ENCODE measurements around the gene SPX. TPM values are rescaled to one million over a fixed set of nuclear protein-coding genes. Genes with fewer than 3 reads are reported as not detected.

SPX gene
- polyA plus RNA-seq, 1 of the 3 experiments (the other 2 are of a cell fraction), result not detected

GRCh38 chr12:21516281-21516680, 9.8 kb upstream of the SPX start:
- H3K9ac ChIP-seq, result no peak overlapping the region
- no peak overlapping the region for H3K4me3 ChIP-seq (ENCODE audit: low read depth in 2 of 2, low read length in 1 of 2)
- no peak overlapping the region for H3K4me2 ChIP-seq
- H3K27me3 ChIP-seq (ENCODE audit: insufficient read depth), result no peaks in the 10 kb centered on the region
- DNase-seq, result no peak
- H3F3A ChIP-seq (replicated peaks; ENCODE audit: insufficient read depth), result peaks cover 9% of the 10 kb centered on the region
- H2AFZ ChIP-seq (ENCODE audit: low read depth), result no peak overlapping the region
- ChIA-PET POLR2A (no interaction called here), CTCF (interaction anchor here (0.9 kb wide), 1 partner anchor 11 kb away, joined by 4 read pairs; no protein-coding TSS in a partner anchor)
- H3K4me1 ChIP-seq (ENCODE audit: control insufficient read depth in 1 of 2, insufficient read depth in 2 of 2, low read depth in 1 of 2, low read length in 1 of 2), result no peaks in the 10 kb centered on the region
- H4K20me1 ChIP-seq (ENCODE audit: insufficient read depth), result no peaks in the 10 kb centered on the region
- H3K9me2 ChIP-seq, result no peaks in the 10 kb centered on the region
- no peak overlapping the region for H3K27ac ChIP-seq (ENCODE audit: low read depth in 2 of 2, low read length in 1 of 2)
- peaks cover 54 to 72% of the 10 kb centered on the region in 2 experiments for H3K36me3 ChIP-seq (replicated peaks in 1 of 2; ENCODE audit: control insufficient read depth in 1 of 2, insufficient read depth in 2 of 2, low read length in 1 of 2)
- no peaks in the 10 kb centered on the region for H3K79me2 ChIP-seq (ENCODE audit: insufficient read depth)
- TF ChIP-seq RCOR1 (IDR thresholded peaks at IDR 0.05; ENCODE audit: low read length) (no peak), SMC3 (IDR thresholded peaks at IDR 0.05; ENCODE audit: low read depth, low read length) (no peak), RFX5 (IDR thresholded peaks at IDR 0.05; ENCODE audit: low read length) (no peak), NRF1 (IDR thresholded peaks at IDR 0.05; ENCODE audit: low read depth, low read length) (no peak), SIN3A (IDR thresholded peaks at IDR 0.05; ENCODE audit: borderline replicate concordance, low read depth, low read length) (no peak), FOXM1 (IDR thresholded peaks at IDR 0.05; ENCODE audit: low read depth) (no peak), FOXJ3 (CRISPR knock-in tag; IDR thresholded peaks at IDR 0.05) (no peak), MXI1 (IDR thresholded peaks at IDR 0.05; ENCODE audit: low read depth, low read length) (no peak), NFIC (IDR thresholded peaks at IDR 0.05; ENCODE audit: borderline replicate concordance) (no peak), IRF3 (IDR thresholded peaks at IDR 0.05; ENCODE audit: low read depth, low read length) (no peak), YY1 (IDR thresholded peaks at IDR 0.05; ENCODE audit: low read depth) (no peak), RXRA (IDR thresholded peaks at IDR 0.05; ENCODE audit: borderline replicate concordance, low read depth) (no peak), CTCF (IDR thresholded peaks at IDR 0.05) (no peak)
- TF ChIP-seq, protein P1, sequence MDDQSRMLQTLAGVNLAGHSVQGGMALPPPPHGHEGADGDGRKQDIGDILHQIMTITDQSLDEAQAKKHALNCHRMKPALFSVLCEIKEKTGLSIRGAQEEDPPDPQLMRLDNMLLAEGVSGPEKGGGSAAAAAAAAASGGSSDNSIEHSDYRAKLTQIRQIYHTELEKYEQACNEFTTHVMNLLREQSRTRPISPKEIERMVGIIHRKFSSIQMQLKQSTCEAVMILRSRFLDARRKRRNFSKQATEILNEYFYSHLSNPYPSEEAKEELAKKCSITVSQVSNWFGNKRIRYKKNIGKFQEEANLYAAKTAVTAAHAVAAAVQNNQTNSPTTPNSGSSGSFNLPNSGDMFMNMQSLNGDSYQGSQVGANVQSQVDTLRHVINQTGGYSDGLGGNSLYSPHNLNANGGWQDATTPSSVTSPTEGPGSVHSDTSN (IDR thresholded peaks at IDR 0.05), result no peak
- 92% methylated on average over 2 of the region's 2 CpGs for WGBS (ENCODE audit: low lambda C conversion rate)
- H3K9me3 ChIP-seq, result no peaks in the 10 kb centered on the region

DNA sequence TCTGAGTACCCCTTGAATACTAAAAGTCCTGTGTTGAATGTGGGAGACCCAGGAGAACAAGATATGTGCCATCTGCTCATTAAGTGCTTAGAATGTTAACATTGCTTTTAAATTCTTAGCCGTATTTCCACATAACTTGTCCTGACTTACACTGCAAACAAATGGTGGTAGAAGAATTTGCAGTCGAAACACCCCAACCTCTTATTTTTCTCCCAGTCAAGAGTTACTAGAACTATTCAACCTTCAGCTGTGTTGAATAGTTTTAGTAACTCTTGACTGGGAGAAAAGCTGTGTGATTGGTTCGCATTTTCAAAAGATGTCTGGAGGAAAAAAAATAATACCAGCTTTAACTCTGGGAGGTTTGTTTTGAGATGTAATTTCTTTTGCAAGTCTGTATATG, 7.6 kb upstream of the SPX start:
- Histone ChIP-seq H3K27me3 (ENCODE audit: insufficient read depth) (no peaks in the 10 kb centered on the region), H4K20me1 (ENCODE audit: insufficient read depth) (no peaks in the 10 kb centered on the region), H3K27ac (ENCODE audit: low read depth in 2 of 2, low read length in 1 of 2) (no peak overlapping the region), H3K9me3 (no peaks in the 10 kb centered on the region), H3K4me1 (ENCODE audit: control insufficient read depth in 1 of 2, insufficient read depth in 2 of 2, low read depth in 1 of 2, low read length in 1 of 2) (no peaks in the 10 kb centered on the region), H2AFZ (ENCODE audit: low read depth) (no peak overlapping the region), H3K79me2 (ENCODE audit: insufficient read depth) (no peaks in the 10 kb centered on the region), H3K4me2 (no peak overlapping the region), H3F3A (replicated peaks; ENCODE audit: insufficient read depth) (peaks cover 14% of the 10 kb centered on the region), H3K4me3 (ENCODE audit: low read depth in 2 of 2, low read length in 1 of 2) (no peak overlapping the region), H3K9ac (no peak overlapping the region), H3K36me3 (replicated peaks in 1 of 2; ENCODE audit: control insufficient read depth in 1 of 2, insufficient read depth in 2 of 2, low read length in 1 of 2) (peaks cover 40 to 50% of the 10 kb centered on the region in 2 experiments), H3K9me2 (no peaks in the 10 kb centered on the region)
- TF ChIP-seq RFX5 (IDR thresholded peaks at IDR 0.05; ENCODE audit: low read length) (no peak), RXRA (IDR thresholded peaks at IDR 0.05; ENCODE audit: borderline replicate concordance, low read depth) (no peak), TEAD4 (IDR thresholded peaks at IDR 0.05; ENCODE audit: borderline replicate concordance, insufficient read depth) (no peak), ELF1 (IDR thresholded peaks at IDR 0.05) (no peak), SMC3 (IDR thresholded peaks at IDR 0.05; ENCODE audit: low read depth, low read length) (no peak)
- no peak for DNase-seq
- 97% methylated on average over 3 of the region's 3 CpGs for WGBS (ENCODE audit: low lambda C conversion rate)
- CTCF ChIA-PET, result interaction anchor here (0.6 to 1.0 kb wide), 2 partner anchors 29 to 139 kb away, joined by 3 read pairs; no protein-coding TSS in a partner anchor
- POLR2A ChIA-PET, result no interaction called here

Measured in SK-N-SH (cell line).